PC-3 (cell line): Measurements from ENCODE around the gene MACROD2.

Source experiments
- EZH2 ChIP-seq: fragments of 300-600 bp; sonication (generic); IDR thresholded peaks from one replicate; pipeline ENCODE4 v1.6.1; 2017; ENCODE audit warnings: antibody characterized with exemption, mild to moderate bottlenecking, low read length; ENCODE audit not compliant: unreplicated experiment
- EZH2phosphoT487 ChIP-seq: fragments of 300-600 bp; sonication (generic); IDR thresholded peaks from 2 replicates; pipeline ENCODE4 v1.6.1; 2018; ENCODE audit warnings: mild to moderate bottlenecking, antibody characterized with exemption, low read length, borderline replicate concordance
- TF ChIP-seq, protein P1 (sequence below): fragments of 300-600 bp; sonication (generic); conservative IDR thresholded peaks from 2 replicates; pipeline ENCODE4 v1.5.1; 2017; ENCODE audit warnings: antibody characterized with exemption, low read depth, mild to moderate bottlenecking, low read length

- TF ChIP-seq, protein P1, sequence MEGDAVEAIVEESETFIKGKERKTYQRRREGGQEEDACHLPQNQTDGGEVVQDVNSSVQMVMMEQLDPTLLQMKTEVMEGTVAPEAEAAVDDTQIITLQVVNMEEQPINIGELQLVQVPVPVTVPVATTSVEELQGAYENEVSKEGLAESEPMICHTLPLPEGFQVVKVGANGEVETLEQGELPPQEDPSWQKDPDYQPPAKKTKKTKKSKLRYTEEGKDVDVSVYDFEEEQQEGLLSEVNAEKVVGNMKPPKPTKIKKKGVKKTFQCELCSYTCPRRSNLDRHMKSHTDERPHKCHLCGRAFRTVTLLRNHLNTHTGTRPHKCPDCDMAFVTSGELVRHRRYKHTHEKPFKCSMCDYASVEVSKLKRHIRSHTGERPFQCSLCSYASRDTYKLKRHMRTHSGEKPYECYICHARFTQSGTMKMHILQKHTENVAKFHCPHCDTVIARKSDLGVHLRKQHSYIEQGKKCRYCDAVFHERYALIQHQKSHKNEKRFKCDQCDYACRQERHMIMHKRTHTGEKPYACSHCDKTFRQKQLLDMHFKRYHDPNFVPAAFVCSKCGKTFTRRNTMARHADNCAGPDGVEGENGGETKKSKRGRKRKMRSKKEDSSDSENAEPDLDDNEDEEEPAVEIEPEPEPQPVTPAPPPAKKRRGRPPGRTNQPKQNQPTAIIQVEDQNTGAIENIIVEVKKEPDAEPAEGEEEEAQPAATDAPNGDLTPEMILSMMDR, result no peak
- TF ChIP-seq EZH2phosphoT487 (no peak), EZH2 (no peak)
Observed at GRCh38 chr20:14892782-14893181, 897.5 kb downstream of the MACROD2 start.
